GM18507 (cell line): ENCODE results near the gene WDR75.

Experiments used
- DNase-seq: peaks from one replicate; pipeline ENCODE4 v3.0.0; 2011; ENCODE audit warnings: low read depth; ENCODE audit not compliant: insufficient read length; ENCODE audit errors: extremely low spot score
- FAIRE-seq: peaks from 2 replicates; lab custom pipeline; 2011; peaks lifted over from hg19 to GRCh38; lab: Jason Lieb, UNC

WDR75 gene

DNA sequence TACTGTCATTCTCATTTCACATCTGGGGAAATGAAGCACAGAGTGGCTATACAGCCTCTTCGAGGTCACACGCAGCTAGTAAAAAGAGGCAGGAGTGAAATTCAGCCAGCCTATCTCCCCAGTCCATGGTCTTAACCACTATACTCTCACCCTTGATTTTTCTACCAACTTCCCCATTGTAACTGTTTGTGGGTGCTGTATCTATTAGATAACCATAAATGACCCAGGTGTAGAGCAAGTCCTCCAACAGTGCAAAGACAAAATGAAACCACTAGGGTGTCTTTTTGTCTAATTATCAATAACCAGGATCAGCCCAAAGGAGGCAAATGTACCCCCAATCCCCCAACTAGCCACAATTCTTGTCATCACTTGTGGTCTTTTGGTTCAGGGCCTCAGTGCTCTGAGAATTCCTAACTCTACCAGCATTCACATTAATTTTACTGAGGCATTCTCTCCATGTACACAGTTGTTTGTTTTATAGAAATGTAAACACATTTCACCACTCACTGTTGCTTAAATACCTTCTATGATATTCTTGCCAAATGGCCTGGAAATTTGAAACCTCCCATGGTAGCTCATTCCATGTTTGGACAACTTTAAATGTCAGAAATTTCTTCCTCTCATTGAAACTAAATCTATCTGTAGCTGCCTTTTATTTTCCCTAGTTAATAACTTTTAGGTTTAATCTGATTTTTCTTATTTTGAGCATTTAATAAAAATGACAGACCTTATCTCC lies 80.6 kb downstream of the WDR75 start:
- FAIRE-seq = no peak
- DNase-seq = no peak

DNA sequence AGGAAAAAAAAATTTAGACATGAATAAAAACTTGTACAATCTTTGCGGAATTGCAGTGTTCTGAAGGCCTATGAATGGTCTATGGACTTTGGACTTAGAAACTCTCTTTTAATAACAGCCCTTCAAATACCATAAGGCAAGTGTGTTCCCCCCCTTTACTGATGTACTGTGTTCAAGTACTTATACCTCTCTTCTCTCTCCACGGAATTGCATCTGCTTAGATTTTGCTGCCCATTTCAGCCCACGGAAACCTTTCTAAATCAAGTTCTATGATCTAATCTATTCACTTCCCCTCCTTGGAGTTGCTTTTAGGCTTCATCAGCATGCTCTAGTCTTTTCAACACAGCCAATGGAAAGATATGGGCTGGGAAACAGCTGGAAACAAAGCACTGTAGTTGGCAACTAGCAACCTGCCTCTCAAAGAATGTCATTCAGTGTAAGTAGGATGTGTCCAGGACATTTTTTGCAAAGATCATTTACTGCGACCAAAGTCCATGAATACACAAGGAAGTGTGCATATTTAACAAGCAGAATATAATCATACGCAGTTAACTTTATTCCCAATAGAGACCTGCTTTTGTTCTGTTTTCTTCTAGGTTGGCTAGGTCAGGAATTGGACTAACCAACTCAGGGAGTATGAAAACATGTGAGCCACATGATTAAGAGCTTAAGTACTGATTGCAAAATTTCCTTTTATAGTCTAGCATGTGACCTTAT lies 81.3 kb downstream of the WDR75 start:
- DNase-seq = no peak
- FAIRE-seq = no peak

- DNase-seq = no peak
- FAIRE-seq = no peak
Measured at GRCh38 chr2:189524746-189525145, 83.5 kb downstream of the WDR75 start.
